K562 (cell line): Measurements from ENCODE around the gene PPP3CA. TPM values are rescaled to one million over a fixed set of nuclear protein-coding genes. Genes with fewer than 3 reads are reported as not detected.

Experiments
- ATAC-seq: fragments of 200-7000 bp; cut with Tn5 transposase; 3 replicates; pipeline ENCODE4 v1.9.1; 2020; ENCODE audit warnings: moderate library complexity
- BruUV-seq: library from RNA; stranded (reverse); fragments of 400-500 nt; replicated peaks from 2 replicates; lab custom pipeline; 2021; lab: Mats Ljungman, UMichigan
- CTCF ChIA-PET: fragments of 300-600 bp; formaldehyde crosslinking; extraction: SDS; loops from one replicate; lab custom pipeline; 2021; ENCODE audit warnings: low intra/inter-chr PET ratio; lab: Yijun Ruan, JAX
- POLR2A ChIA-PET: fragments of 300-600, 350-650 bp; sonication (Branson Sonifier 250); formaldehyde crosslinking; extraction: SDS; loops from one replicate; lab custom pipeline; 2021; ENCODE audit warnings: antibody characterized with exemption, inconsistent platforms; lab: Yijun Ruan, JAX
- DNase-seq, 4 experiments: peaks; one replicate each; pipeline versions ENCODE4 v3.0.0 to v3.0.0-alpha.2; 2011 to 2018; ENCODE audit warnings: low spot score in 3 of 4, mixed read lengths in 3 of 4; ENCODE audit errors: extremely low read depth in 1 of 4
- FAIRE-seq: peaks from 2 replicates; lab custom pipeline; 2011; peaks lifted over from hg19 to GRCh38; lab: Jason Lieb, UNC
- H2AFZ ChIP-seq: 2 replicates; pipeline ENCODE4 v1.6.0; 2011; ENCODE audit warnings: low read depth, low read length, control low read depth, inconsistent platforms
- H3K27ac ChIP-seq: fragments of 200-600 bp; 3 replicates; pipeline ENCODE4 v1.8.0; 2011; ENCODE audit warnings: low read depth, mild to moderate bottlenecking, control low read depth, inconsistent platforms, low read length, moderate library complexity, mixed read lengths; ENCODE audit errors: extremely low read depth
- H3K27me3 ChIP-seq, 2 experiments: fragments of 300-600 bp in 1 of 2; 2 replicates in 1 of 2; 3 replicates in 1 of 2; pipeline versions ENCODE4 v1.6.0 to v1.8.0; 2011; ENCODE audit warnings: inconsistent platforms in 2 of 2, low read length in 2 of 2, mild to moderate bottlenecking in 1 of 2, mixed read lengths in 1 of 2, moderate library complexity in 1 of 2; ENCODE audit not compliant: control insufficient read depth in 2 of 2, insufficient read depth in 2 of 2
- H3K36me3 ChIP-seq: fragments of 300-600 bp; 3 replicates; pipeline ENCODE4 v1.8.0; 2011; ENCODE audit warnings: mild to moderate bottlenecking, low read length, inconsistent platforms; ENCODE audit not compliant: control insufficient read depth, insufficient read depth
- H3K4me1 ChIP-seq, 2 experiments: fragments of 200-600 bp in 1 of 2; replicated peaks in 1 of 2; 2 replicates in 1 of 2; 3 replicates in 1 of 2; pipeline versions ENCODE4 v1.5.1 to v1.8.0; 2011; ENCODE audit warnings: inconsistent platforms in 2 of 2, low read length in 2 of 2, mild to moderate bottlenecking in 1 of 2, mixed read lengths in 1 of 2, moderate library complexity in 1 of 2; ENCODE audit not compliant: control insufficient read depth in 2 of 2, insufficient read depth in 2 of 2
- H3K4me2 ChIP-seq: 2 replicates; pipeline ENCODE4 v1.6.1; 2011; ENCODE audit warnings: low read length, control low read depth, inconsistent platforms, mixed read lengths; ENCODE audit not compliant: insufficient read depth
- H3K4me3 ChIP-seq: fragments of 200-600 bp; sonication (generic), shearing (Covaris generic); 2 replicates; pipeline ENCODE4 v1.5.1; 2016; ENCODE audit warnings: control low read depth, inconsistent platforms
- H3K79me2 ChIP-seq: fragments of 200-600 bp; 3 replicates; pipeline ENCODE4 v1.8.0; 2011; ENCODE audit warnings: low read length, inconsistent platforms; ENCODE audit not compliant: control insufficient read depth, insufficient read depth
- H3K9ac ChIP-seq, 2 experiments: 2 replicates each; pipeline versions ENCODE4 v1.6.0 to v1.6.1; 2011; ENCODE audit warnings: low read depth in 2 of 2, low read length in 2 of 2, control low read depth in 1 of 2, inconsistent platforms in 1 of 2, mild to moderate bottlenecking in 1 of 2, mixed read lengths in 1 of 2; ENCODE audit not compliant: insufficient read depth in 1 of 2
- H3K9me1 ChIP-seq: one replicate; pipeline ENCODE4 v1.6.0; 2011; ENCODE audit warnings: inconsistent platforms, mild to moderate bottlenecking, low read length, moderate library complexity; ENCODE audit not compliant: control insufficient read depth, insufficient read depth
- H3K9me3 ChIP-seq: replicated peaks from 2 replicates; pipeline ENCODE4 v1.5.1; 2011; ENCODE audit warnings: low read depth, low read length, inconsistent platforms; ENCODE audit not compliant: control insufficient read depth, insufficient read depth
- H4K20me1 ChIP-seq: replicated peaks from 2 replicates; pipeline ENCODE4 v1.6.1; 2011; ENCODE audit warnings: low read length, inconsistent platforms, mixed read lengths; ENCODE audit not compliant: control insufficient read depth, insufficient read depth
- ATF3 ChIP-seq, 2 experiments: fragments of 450-650 bp in 1 of 2; sonication (generic) in 1 of 2; formaldehyde crosslinking in 1 of 2; IDR thresholded peaks in 1 of 2; conservative IDR thresholded peaks in 1 of 2; 2 replicates each; pipeline versions ENCODE4 v1.6.1 to v1.8.1; 2016 to 2023; ENCODE audit warnings: mild to moderate bottlenecking in 2 of 2, moderate library complexity in 2 of 2, inconsistent platforms in 1 of 2, missing genetic modification reagents in 1 of 2
- MGA ChIP-seq: fragments of 450-650 bp; IDR thresholded peaks from 2 replicates; pipeline ENCODE4 v1.6.1; 2016; ENCODE audit warnings: mild to moderate bottlenecking, moderate library complexity
- TFE3 ChIP-seq: fragments of 450-650 bp; formaldehyde crosslinking; IDR thresholded peaks from 2 replicates; pipeline ENCODE4 v1.4.0; 2020; ENCODE audit warnings: mild to moderate bottlenecking, mixed read lengths
- ZNF174 ChIP-seq: fragments of 250-450 bp; sonication (Bioruptor Pico); IDR thresholded peaks from 2 replicates; pipeline ENCODE4 v1.4.0; 2020; ENCODE audit warnings: mild to moderate bottlenecking
- WGBS: fragments of 100-300 bp; shearing (Covaris generic); methylation state at CpG from one replicate; pipeline ENCODE4 v1.1.6; 2016; ENCODE audit warnings: low coverage, mixed read lengths; ENCODE audit not compliant: insufficient coverage; ENCODE audit errors: missing lambda C conversion rate; 5-methylcytosine and 5-hydroxymethylcytosine counted together
- in situ Hi-C: fragments of 300-500 bp; cut with MboI; formaldehyde crosslinking; loops from 4 replicates; pipeline ENCODE4 v1.15.0; 2018; ENCODE audit warnings: inconsistent platforms, mixed read lengths
- intact Hi-C: fragments of 100-400 bp; cut with micrococcal nuclease; formaldehyde crosslinking; loops from 2 replicates; pipeline ENCODE4 v1.14.2; 2022
- polyA plus RNA-seq, 8 experiments: library from polyadenylated mRNA; depleted of rRNA in 4 of 8; stranded (reverse) in 5 of 8; unstranded in 3 of 8; fragments of >200 nt; fragmentation: Nextera tagmentation in 2 of 8; fragmentation: Illumina TruSeq in 1 of 8; extraction: Ambion mirVana in 2 of 8; extraction: Trizol in 1 of 8; gene quantifications; 2 replicates each; pipeline versions ENCODE4 v1.2.1 to v1.2.3, GENCODE V29; 2011 to 2014; ENCODE audit warnings: inconsistent platforms in 1 of 8, missing spikeins in 1 of 8
- total RNA-seq, 7 experiments: library from RNA; depleted of rRNA in 6 of 7; stranded (reverse); fragments of >200 nt in 6 of 7; fragmentation: Illumina TruSeq in 2 of 7; extraction: Trizol in 2 of 7; gene quantifications; 2 replicates each; pipeline versions ENCODE4 v1.2.1 to v1.2.3, GENCODE V29; 2011 to 2021; ENCODE audit warnings: low replicate concordance in 1 of 7

PPP3CA gene
- total and polyA plus RNA-seq, 9 of the 15 experiments (the other 6 are each of a cell fraction or from before 2014, with no cell fraction given), result 0.94 to 3.2 (median 1.6) TPM

GRCh38 chr4:101237773-101238172 is 109.6 kb downstream of the PPP3CA start (continued):
- no peak for TF ChIP-seq TFE3

GRCh38 chr4:101236097-101236496 is 111.2 kb downstream of the PPP3CA start:
- no TSS peak for BruUV-seq
- Histone ChIP-seq H3K4me1 (no peaks in the 10 kb centered on the region), H2AFZ (no peak overlapping the region), H4K20me1 (no peaks in the 10 kb centered on the region), H3K9me3 (no peaks in the 10 kb centered on the region), H3K9ac (no peak overlapping the region), H3K36me3 (no peaks in the 10 kb centered on the region), H3K4me3 (no peak overlapping the region), H3K79me2 (no peaks in the 10 kb centered on the region), H3K27ac (no peak overlapping the region), H3K9me1 (no peaks in the 10 kb centered on the region), H3K27me3 (no peaks in the 10 kb centered on the region), H3K4me2 (no peak overlapping the region)
- intact Hi-C loops (no loop called here), in situ Hi-C loops (no loop called here)
- no peak for DNase-seq
- 0% methylated on average over 2 of the region's 2 CpGs for WGBS
- ChIA-PET CTCF (no interaction called here), POLR2A (no interaction called here)
- ATAC-seq, result no peak
- no peak for FAIRE-seq
- no peak for TF ChIP-seq MGA
- TF ChIP-seq ATF3 (IDR thresholded peaks at IDR 0.05), result no peak
- no peak for TF ChIP-seq ATF3 (CRISPR knock-in tag; conservative IDR thresholded peaks at IDR 0.05)
- no peak for TF ChIP-seq ZNF174 (CRISPR knock-in tag)
